Measurements from ENCODE around the gene ADA.
"Not testable (repeated sequence)": the region's sequence is repeated elsewhere in the genome, so short reads cannot be mapped to it uniquely, and the experiment has no call there.

ADA gene

DNA sequence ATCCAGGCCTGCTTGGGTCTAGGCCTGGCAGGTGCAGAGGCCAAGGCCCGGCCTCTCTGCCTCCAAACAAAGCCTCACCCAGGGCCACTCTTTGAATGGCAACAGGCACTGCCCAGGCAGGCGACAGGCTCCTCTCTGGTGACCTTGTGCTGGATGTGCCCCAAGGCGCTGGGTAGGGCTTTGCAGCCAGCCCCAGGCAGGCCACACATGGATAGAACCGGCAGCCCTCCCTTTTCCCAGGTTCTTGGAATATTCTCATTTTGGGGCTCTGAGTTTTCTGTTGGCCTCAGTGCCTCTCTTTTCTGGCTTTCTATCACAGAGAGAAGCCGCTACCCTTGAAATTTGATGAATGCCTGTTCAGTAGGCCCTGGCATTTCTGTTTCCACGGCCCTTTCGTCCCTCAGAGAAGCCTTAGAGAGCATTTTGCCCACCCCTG lies 50.2 kb downstream of the ADA start:
- no peak for DNase-seq (ENCODE audit: low spot score)
- no peak for FAIRE-seq

DNA sequence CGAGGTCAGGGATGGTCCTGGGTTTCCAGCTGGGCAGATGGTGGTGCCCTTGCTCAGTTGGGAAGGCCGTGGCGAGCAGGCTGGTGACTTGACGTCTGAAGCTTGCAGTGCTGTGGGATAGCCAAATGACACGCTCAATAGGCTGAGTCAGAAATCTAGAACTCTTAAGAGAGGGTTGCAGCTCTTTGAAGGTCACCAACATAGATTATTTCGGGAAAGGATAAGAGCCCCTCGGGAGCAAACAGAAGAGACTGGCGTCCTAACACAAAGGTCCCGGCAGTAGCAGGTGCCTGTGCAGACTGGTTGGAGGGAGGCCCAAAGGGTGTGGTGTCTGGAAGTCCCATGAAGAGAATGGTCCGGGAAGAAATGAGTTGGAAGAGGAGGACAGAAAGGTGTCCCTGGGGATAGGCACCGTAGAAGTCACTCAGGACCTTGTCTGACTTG lies 50.7 kb downstream of the ADA start:
- no peak for DNase-seq (ENCODE audit: low spot score)
- no peak for FAIRE-seq

DNA sequence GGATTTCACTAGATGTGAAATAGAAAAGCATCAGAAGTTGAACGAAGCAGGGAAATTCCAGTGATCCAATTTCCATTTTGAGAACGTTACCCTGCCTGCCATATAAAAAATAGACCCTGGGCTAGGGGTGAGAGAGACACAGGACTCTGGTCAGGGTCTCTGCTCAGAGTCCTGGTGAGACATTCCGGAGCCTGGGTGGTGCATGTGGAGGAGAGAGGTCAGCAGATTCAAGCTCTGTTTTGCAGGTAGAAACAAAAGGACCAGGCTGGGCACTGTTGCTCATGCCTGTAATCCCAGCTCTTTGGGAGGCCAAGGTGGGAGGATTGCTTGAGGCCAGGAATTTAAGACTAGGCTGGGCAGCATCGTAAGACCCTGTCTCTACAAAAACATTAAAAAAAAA lies 51.2 kb downstream of the ADA start:
- FAIRE-seq (no peak), DNase-seq (ENCODE audit: low spot score) (no peak)

DNA sequence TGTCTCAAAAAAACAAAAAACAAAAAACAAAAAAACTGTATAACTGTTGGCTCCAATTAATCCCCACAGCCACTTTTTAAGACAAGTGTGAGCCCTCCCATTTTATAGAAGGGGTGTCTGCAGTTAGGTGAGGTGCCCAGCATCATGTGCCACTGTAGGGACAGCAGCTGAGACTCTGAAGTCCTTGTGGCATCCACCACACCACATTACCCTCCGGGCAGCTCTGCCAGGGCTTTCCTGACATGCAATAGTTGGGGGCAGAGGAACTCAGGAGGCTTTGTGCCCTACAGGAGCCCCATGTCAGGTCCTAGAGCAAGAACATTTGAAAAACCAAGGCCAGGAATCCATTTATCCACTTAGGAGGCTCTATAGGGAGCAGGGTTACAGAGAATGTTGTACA lies 51.8 kb downstream of the ADA start:
- DNase-seq (ENCODE audit: low spot score) (no peak), FAIRE-seq (no peak)

DNA sequence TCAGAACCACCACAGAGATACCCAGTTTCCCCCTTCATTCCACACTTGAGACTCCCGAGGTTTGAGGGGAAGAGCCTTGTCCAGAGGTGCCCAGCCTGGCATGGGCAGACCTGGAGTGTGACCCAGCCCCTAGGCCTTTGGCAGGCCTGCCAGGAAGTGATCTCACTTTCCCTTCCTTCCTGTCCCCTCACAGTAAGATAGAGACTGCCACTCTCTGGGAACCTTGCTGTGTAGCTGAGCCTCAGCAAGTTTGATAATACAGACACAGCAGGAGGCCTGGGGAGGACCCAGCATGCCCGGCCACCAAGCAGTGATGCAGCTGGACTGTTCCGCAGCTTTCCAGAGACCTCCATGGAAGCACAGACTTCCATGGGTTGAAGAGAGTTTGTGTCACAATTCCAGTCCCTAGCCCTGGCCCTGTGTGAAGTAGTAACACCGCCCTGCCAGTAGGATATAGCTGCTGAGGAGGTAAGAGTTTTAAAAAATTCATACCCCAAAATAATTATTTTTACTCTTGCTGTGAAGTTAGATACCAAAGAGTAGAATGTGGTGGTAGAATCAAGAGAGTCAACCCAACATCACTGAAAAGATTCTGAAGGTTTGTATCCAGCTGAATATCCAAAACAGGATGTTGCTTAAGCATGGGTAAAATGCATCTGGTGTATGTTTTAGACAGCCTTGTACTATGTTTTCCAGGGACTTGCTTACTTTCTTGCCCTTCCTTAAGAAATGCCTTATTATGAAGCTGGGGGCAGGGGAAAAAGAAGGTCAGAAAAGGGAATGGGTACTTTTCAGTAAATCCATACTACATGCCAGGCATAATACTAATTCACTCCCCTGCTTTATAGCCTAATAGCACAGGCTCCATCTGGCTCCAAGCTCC lies 52.8 kb downstream of the ADA start:
- no peak for DNase-seq (ENCODE audit: low spot score)
- no peak for FAIRE-seq

DNA sequence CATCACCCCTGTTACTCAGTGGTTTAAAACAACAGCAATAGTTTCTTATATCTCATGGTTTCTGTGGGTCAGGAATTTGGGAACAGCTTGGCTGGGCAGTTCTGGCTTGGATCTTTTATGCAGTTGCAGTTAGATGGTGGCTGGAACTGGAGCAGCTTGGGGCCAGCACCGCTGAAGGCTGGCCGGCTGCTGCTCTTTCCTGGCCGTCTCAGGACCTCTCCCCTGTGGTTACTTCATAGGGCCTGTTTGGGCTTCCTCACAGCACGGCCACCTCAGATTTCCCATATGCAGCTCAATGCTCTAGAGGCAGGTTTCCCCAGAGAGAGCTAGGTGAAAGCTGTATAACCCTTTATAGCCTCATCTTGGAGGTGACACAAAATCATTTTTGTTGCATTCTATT lies 53.6 kb downstream of the ADA start:
- DNase-seq (ENCODE audit: low spot score) (no peak), FAIRE-seq (no peak)

DNA sequence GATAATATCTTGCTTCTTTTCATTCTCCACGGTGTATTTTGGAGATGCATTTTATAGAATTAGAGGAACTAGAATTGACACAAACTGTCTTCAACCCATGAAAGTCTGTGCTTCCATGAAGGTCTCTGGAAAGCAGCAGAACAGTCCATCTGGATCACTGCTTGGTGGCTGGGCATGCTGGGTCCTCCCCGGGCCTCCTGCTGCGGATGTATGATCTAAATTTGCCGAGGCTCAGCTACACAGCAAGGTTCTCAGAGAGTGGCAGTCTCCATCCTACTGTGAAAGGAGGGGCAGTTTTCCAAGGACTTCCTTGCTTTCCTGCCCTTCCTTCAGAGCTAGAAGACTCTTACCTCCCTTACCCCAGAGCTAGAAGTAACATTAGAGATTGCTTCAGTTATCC lies 54.0 kb downstream of the ADA start:
- no peak for FAIRE-seq
- no peak for DNase-seq (ENCODE audit: low spot score)

DNA sequence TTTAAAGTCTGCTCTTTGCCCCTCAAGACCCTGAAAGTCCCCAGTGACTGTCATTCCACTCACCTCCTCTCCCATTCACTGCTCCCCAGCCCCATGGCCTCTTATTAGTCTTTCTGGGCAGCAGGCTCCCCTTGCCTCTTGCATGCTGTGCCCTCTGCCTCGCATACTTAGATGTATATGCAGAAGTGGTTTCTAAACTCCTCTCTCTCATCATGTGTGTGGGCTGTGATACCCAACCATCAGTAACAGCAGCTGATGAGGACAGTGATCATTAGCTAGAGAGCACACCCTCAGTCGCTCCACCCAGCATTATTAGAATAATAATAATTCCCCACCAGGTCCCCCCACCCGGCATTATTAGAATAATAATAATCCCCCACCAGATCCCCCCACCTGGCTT lies 54.6 kb downstream of the ADA start:
- FAIRE-seq (no peak), DNase-seq (ENCODE audit: low spot score) (no peak)

DNA sequence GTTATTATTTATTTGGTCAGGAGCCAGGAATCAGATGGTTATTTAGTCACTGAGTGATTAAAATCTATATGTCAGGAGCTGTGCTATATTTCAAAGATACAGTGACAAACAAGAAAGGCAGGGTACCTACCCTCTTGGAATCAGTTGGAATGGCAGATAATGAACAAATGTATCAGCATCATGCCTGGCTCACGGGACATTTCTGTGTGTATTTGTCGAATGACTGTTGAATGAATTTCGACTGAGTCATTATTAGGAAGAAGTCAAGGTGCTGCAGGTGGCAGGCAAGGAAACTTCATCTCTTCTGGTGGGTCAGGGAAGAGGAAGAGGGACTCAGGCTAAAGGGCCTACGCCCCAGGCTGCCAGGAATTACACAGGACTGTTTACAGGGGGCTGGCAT lies 55.5 kb downstream of the ADA start:
- FAIRE-seq: no peak

DNA sequence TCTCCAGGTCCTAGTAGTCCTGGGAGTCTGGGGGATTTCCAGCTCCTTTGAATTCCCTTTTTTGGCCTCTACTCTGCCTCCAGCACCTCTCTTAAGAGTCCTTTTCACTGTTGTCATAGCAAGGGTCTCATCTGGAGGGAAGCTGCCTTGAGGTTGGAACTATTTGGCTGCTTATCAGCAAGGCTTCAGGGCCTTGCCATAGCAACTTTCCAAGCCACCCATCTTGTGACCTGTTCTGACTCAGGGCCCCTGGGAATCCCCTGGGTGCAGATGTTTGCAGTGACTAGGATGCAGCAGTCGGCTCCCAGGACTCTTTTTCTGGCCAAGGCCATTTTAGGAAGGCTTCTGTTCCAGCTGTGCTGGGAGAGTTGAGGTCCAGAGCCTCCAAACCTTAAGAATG lies 56.8 kb downstream of the ADA start:
- no peak for FAIRE-seq

More for the DNA sequence above, 55.5 kb downstream of the ADA start:
- no peak for DNase-seq (ENCODE audit: low spot score)

DNA sequence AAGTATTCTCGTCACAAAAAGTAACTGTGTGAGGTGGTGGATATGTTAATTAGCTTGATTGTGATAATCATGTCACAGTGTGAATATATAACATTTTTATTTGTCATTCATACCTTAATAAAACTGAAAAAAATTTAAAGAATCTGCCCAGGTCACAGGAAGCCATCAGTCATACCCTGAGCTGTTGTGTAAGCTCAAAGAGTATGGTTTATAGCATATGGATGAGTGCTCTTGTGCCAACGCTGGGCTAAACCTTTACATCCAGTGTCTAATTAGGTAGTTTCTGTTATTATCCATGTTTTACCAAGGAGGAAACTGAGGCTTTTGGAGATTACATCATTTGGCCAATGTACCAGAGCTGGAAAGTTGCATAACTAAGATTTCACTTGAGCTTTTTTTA lies 57.7 kb downstream of the ADA start:
- DNase-seq (ENCODE audit: low spot score) (no peak), FAIRE-seq (no peak)

More for the DNA sequence above, 56.8 kb downstream of the ADA start:
- DNase-seq (ENCODE audit: low spot score): no peak

DNA sequence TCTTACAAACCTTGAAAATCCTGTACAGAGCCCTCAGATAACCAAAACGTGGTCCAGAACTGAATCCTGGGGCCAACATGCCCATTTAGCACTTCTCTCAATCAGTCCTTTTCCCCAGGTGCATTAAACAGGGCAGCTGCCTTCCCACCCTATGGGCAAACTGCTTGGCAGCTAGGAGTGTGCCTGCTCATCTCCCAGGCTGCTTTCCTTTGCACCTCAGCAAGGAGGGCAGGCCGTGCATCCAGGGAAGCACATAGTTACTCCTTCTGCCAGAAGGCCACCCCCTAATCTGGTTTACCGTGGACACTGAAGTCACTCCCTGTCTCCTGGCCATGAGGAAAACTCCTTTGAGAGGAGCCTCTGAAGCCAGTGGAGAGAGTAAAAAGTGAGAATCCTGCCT lies 59.1 kb downstream of the ADA start:
- FAIRE-seq: peak; percentile 5
- DNase-seq (ENCODE audit: low spot score): no peak

DNA sequence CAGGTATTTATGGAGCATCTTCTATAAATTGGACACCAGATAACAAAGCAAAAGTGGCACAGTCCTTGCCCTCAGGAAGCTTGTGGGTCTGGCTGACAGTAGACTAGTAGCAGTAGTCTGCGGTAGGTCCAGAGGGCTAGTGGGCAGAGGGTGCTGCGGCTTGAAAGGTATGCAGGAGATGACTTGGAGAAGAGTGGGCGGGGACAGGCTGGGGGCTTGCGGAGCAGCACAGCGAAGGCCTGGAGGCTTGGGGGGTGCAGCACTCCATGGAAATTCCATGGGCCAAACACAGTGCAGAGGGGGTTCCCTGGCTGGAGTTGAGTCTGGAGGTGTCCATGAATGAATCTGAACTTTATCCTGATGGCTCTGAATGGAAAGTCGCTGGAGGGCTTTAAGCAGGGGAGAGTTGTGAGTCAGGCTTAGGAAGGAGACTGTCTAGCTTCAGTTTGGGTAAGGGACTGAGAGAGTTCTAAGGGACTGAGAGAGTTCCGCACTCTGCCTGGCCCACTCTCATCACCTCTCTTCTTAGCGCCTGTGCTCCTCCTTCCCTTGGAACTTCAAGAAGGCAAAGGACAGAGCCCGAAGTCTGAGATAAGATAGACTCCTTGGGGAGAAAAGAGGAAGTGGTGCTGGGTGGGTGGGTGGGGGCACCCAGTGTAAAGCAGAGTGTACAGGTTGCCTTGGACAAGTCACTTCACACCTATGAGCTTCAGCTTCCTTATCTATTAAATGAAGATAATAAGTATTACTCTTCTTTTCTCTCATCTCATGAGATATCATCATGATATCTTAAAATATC lies 60.3 kb downstream of the ADA start:
- DNase-seq (ENCODE audit: low spot score): no peak
- no peak for FAIRE-seq

DNA sequence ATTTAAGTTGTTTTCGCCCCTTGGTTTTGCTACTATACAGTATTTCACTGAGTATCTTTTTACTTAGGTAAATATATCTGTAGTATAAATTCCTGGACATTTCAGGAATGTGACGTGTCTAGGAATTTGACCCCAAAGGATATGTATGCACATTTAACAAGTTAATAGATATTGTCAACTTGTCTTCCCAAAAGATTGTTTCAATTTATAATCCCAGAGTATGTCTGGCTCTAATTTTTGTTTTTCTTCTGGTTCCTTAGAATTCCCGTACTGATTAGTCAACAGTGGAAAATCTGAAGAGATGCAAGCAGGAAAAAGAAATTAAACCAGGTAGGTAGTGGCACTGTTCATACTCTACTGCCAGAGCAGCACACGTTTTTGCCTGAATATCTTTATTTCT lies 62.0 kb downstream of the ADA start:
- FAIRE-seq: no peak
- no peak for DNase-seq (ENCODE audit: low spot score)

DNA sequence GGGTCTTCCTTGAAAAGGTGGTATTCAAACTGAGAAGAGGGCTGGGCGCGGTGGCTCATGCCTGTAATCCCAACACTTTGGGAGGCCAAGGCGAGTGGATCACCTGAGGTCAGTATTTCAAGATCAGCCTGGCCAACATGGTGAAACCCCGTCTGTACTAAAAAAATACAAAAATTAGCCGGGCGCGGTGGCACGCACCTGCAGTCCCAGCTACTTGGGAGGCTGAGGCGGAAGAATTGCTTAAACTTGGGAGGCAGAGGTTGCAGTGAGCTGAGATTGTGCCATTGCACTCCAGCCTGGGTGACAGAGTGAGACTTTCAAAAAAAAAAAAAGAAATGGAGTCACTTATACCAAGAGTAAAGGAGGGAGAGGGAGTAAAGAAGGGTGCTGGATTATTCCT lies 63.2 kb downstream of the ADA start:
- not testable (repeated sequence) for FAIRE-seq; DNase-seq (ENCODE audit: low spot score)

DNA sequence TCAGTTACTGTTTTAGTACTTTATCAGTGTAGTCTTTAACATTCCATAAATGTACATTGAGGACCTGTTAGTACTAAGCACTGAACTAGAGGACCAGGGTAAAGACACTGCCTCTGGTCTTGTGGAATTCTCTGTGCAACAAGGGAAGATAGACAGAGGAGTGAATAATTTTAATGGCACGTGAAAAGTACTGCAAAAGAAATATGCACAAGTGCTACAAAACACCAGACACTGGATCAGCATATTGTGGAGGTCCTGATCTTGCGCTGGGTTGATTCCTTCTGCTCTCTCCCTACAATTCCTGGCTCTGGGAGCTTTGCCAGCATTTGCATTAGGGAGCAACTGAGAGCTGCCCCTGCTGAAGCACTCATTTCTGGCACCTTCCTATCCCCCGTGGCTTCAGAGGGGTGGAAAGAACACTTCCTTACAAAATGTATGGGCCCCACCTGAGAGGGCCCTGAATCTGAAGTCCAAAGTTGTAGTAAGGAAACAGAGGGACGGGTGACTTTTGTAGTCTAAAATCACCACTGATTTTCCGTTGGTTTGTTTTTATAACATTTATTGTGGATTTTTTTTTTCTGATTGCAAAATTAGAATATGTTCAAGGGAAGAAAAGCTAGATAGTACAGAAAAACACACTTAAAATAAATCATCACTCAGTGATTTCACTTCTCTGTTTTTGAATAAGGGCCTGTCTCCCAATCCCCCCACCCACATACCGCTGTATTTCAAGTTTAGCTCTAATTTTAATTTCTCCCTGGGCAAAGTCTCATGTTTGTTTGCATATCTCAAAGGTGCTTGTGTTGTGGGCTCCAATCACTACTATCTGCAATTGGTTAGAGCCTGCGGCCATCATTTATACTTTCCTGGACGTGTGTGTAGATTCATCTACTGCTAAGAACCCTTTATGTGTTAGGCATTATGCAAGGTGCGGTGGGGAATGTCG lies 64.2 kb downstream of the ADA start:
- FAIRE-seq: peak; percentile 23
- no peak for DNase-seq (ENCODE audit: low spot score)

DNA sequence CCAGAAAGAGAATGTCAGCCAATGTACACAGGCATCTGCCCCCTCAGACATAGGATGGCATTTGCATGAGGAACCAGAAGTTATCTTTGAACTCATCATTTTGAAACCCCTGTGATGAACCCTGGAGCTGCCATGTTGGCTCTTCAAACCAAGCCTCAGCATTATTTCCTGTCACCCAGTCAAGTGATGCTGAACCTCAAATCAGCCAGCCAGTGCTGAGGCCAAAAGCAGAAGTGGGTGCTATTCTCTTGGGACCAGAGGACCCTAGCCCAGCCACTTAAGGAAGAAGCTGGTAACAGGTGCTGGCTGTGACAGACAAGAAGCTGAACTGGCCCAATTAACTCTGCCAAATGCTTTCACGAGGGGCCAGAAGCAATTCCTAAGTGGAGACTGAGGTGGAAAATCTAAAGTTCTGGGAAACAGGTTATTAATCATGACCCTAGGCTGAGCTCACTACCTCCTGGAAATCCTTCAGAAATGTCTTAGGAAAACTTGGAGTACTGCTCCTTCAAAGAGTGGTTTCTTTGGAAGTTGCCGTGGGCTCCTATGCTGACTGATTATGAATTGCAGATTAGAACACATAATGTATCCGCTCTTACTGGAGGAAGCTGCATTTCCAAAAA lies 65.1 kb downstream of the ADA start:
- no peak for FAIRE-seq
- DNase-seq (ENCODE audit: low spot score): no peak

DNA sequence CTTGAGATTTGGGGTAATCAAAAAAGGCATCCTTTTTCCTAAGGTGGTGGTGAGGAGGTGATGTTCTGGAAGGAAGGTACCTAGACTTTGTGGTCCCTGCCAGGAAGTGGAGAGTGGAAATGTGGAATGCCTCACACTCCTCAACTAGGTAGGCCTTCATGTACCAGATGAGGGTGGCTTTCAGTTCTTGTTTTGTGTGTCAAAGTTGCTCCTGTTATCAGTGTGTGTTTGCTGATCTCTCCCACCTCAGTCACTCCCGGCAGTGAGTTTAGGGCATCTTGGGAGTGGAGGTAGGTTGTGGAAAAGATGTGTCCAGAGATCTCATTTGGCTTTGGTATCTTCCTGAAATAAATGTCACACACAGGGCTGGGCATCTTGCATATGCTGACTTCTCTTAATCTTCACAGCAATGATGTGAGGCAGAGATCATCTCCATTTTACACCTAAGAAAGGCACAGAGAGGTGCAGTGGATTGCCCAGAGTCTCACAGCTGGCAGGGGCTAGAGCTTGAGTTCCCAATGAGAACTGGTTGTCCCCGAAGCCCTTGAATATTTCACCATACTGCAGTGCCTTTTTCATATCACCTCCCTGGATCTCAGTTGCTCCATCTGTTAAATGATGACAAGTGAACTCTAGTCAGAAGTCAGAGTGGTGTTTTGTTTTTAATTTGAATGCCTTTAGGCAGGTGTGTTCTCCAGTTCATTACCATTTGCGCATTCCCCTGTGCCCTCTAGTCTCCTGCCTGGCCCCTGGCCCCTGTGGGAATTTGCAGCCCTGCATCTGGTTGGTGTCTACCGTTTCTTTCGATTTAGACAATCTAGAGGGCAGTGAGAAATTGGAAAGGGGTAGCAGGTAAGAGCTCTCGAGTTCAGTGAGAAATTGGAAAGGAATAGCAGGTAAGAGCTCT lies 66.2 kb downstream of the ADA start:
- DNase-seq (ENCODE audit: low spot score) (no peak), FAIRE-seq (no peak)

DNA sequence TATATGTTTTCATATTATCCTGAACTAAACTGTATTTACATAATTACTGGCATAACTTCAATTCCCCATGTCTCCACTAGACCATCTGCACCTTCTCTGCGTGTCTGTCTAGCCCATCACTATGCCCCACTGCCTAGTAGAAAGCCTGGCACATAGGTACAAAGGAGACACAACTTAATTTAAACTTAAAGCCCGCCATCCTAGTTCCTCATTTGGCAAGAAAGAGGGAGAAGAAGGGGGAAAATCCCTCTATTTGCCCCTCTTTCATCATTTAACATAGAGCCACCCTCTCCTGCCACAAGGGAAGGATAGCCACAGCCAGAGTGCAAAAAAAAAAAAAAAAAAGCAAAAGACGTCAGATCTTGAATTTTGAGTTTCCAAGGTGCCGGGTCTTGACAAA lies 67.3 kb downstream of the ADA start:
- DNase-seq (ENCODE audit: low spot score): no peak
- no peak for FAIRE-seq

DNA sequence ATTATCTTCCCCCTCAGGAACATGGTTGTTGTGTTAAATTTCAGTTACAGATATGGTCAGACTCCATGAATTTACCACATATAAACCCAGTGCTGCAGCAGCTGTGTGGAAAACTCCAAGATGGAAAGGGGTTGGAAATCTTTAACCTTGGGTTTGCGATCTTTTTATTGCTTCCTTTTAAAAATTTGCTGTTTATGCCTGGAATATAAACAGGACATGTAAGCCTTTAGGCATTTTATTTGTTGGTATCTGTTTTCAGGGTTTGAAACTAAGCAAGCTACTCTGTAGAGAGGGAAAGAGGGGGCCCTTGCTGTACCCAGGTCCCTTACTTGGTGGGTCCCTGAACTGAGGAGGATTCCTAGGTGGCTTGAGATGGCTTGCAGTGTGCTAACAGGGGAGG lies 68.3 kb downstream of the ADA start:
- DNase-seq (ENCODE audit: low spot score) (no peak), FAIRE-seq (no peak)

All from urothelium cell line (cell line).